Measurements from ENCODE around the gene PEG3. TPM values are rescaled to one million over a fixed set of nuclear protein-coding genes. Genes with fewer than 3 reads are reported as not detected.

Gene PEG3
- total and polyA plus RNA-seq, 4 donors, result 2.2 to 188 (median 7.7) TPM

GRCh38 chr19:56836059-56836458 lies 4.5 kb downstream of the PEG3 start:
- H3K4me3 ChIP-seq (ENCODE audit: low read depth in 1 of 3, low read length in 3 of 3), result no peak overlapping the region
- no peak overlapping the region for H3K27ac ChIP-seq (ENCODE audit: low read depth in 1 of 2, low read length in 2 of 2)
- 83% methylated on average over 9 of the region's 9 CpGs for WGBS
- H3K9ac ChIP-seq (ENCODE audit: low read depth in 1 of 2, low read length in 2 of 2), result no peak overlapping the region
- no peaks in the 10 kb centered on the region for H3K27me3 ChIP-seq (ENCODE audit: control insufficient read depth in 4 of 4, insufficient read depth in 4 of 4, low read length in 3 of 4)
- H3K4me1 ChIP-seq (ENCODE audit: control insufficient read depth in 4 of 4, insufficient read depth in 4 of 4, low read length in 3 of 4), result peaks cover 0 to 20% (median 4%) of the 10 kb centered on the region in 4 donors
- TF ChIP-seq HNF4A (conservative IDR thresholded peaks at IDR 0.05) (no peak), MAX (IDR thresholded peaks at IDR 0.05) (no peak), JUND (IDR thresholded peaks at IDR 0.05) (no peak), TAF1 (conservative IDR thresholded peaks at IDR 0.05) (no peak), ZBTB33 (IDR thresholded peaks at IDR 0.05) (no peak), RXRA (IDR thresholded peaks at IDR 0.05) (no peak), FOXA2 (IDR thresholded peaks at IDR 0.05) (no peak), NR2F2 (IDR thresholded peaks at IDR 0.05) (no peak), FOXA1 (IDR thresholded peaks at IDR 0.05) (no peak), RAD21 (IDR thresholded peaks at IDR 0.05) (no peak), EGR1 (IDR thresholded peaks at IDR 0.05; ENCODE audit: low read depth in 2 of 2) (no peak)
- TF ChIP-seq, protein P1, sequence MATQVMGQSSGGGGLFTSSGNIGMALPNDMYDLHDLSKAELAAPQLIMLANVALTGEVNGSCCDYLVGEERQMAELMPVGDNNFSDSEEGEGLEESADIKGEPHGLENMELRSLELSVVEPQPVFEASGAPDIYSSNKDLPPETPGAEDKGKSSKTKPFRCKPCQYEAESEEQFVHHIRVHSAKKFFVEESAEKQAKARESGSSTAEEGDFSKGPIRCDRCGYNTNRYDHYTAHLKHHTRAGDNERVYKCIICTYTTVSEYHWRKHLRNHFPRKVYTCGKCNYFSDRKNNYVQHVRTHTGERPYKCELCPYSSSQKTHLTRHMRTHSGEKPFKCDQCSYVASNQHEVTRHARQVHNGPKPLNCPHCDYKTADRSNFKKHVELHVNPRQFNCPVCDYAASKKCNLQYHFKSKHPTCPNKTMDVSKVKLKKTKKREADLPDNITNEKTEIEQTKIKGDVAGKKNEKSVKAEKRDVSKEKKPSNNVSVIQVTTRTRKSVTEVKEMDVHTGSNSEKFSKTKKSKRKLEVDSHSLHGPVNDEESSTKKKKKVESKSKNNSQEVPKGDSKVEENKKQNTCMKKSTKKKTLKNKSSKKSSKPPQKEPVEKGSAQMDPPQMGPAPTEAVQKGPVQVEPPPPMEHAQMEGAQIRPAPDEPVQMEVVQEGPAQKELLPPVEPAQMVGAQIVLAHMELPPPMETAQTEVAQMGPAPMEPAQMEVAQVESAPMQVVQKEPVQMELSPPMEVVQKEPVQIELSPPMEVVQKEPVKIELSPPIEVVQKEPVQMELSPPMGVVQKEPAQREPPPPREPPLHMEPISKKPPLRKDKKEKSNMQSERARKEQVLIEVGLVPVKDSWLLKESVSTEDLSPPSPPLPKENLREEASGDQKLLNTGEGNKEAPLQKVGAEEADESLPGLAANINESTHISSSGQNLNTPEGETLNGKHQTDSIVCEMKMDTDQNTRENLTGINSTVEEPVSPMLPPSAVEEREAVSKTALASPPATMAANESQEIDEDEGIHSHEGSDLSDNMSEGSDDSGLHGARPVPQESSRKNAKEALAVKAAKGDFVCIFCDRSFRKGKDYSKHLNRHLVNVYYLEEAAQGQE (IDR thresholded peaks at IDR 0.05), result no peak
- TF ChIP-seq, protein P2, sequence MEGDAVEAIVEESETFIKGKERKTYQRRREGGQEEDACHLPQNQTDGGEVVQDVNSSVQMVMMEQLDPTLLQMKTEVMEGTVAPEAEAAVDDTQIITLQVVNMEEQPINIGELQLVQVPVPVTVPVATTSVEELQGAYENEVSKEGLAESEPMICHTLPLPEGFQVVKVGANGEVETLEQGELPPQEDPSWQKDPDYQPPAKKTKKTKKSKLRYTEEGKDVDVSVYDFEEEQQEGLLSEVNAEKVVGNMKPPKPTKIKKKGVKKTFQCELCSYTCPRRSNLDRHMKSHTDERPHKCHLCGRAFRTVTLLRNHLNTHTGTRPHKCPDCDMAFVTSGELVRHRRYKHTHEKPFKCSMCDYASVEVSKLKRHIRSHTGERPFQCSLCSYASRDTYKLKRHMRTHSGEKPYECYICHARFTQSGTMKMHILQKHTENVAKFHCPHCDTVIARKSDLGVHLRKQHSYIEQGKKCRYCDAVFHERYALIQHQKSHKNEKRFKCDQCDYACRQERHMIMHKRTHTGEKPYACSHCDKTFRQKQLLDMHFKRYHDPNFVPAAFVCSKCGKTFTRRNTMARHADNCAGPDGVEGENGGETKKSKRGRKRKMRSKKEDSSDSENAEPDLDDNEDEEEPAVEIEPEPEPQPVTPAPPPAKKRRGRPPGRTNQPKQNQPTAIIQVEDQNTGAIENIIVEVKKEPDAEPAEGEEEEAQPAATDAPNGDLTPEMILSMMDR (IDR thresholded peaks at IDR 0.05; ENCODE audit: low read depth, low read length, missing input control), result no peak
- no peak for DNase-seq (ENCODE audit: low spot score)
- H3K9me3 ChIP-seq (ENCODE audit: control insufficient read depth in 4 of 4, low read length in 3 of 4), result peaks cover 0 to 6% (median under 1%) of the 10 kb centered on the region in 4 donors
- H3K36me3 ChIP-seq (ENCODE audit: control insufficient read depth in 4 of 4, insufficient read depth in 3 of 4, low read depth in 1 of 4, low read length in 3 of 4), result peaks cover 0 to 2% (median 0%) of the 10 kb centered on the region in 4 donors

DNA sequence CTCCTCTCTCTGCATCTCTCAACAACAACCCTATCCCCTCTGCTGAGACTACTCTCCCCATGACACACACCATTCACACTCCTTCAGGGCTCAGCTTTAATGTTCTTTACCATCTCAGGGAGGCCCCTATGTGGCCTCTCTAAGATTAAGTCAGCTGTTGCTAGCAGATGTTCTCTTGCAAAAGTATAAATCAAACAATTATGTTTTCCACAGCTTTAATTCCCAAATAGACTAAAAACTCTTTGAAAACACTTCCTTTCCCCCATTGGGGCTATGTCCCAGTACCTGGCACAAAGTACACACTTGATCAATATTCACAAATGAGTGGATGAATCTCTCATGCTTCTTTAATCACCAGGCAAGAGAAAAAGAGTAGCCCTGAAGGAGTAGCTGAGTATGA lies 5.1 kb downstream of the PEG3 start:
- no peak for DNase-seq (ENCODE audit: low spot score)
- Histone ChIP-seq H3K27ac (ENCODE audit: low read depth in 1 of 2, low read length in 2 of 2) (no peak overlapping the region), H3K4me1 (ENCODE audit: control insufficient read depth in 4 of 4, insufficient read depth in 4 of 4, low read length in 3 of 4) (peaks cover 0 to 18% (median 4%) of the 10 kb centered on the region in 4 donors), H3K27me3 (ENCODE audit: control insufficient read depth in 4 of 4, insufficient read depth in 4 of 4, low read length in 3 of 4) (no peaks in the 10 kb centered on the region), H3K9ac (ENCODE audit: low read depth in 1 of 2, low read length in 2 of 2) (no peak overlapping the region), H3K4me3 (ENCODE audit: low read depth in 1 of 3, low read length in 3 of 3) (no peak overlapping the region), H3K9me3 (ENCODE audit: control insufficient read depth in 4 of 4, low read length in 3 of 4) (peaks cover 0 to 6% (median under 1%) of the 10 kb centered on the region in 4 donors), H3K36me3 (ENCODE audit: control insufficient read depth in 4 of 4, insufficient read depth in 3 of 4, low read depth in 1 of 4, low read length in 3 of 4) (peaks cover 0 to 2% (median 0%) of the 10 kb centered on the region in 4 donors)
- TF ChIP-seq HNF4G (IDR thresholded peaks at IDR 0.05), result no peak

Data from liver (tissue), 9 donors.